HL-60 (cell line): Measurements from ENCODE around the gene LEMD2.

ENCODE experiments used
- CTCF ChIP-seq: IDR thresholded peaks from one replicate; pipeline ENCODE4 v1.5.1; 2011; ENCODE audit warnings: low read length, control low read depth, inconsistent platforms; ENCODE audit not compliant: insufficient read depth
- SPI1 ChIP-seq: IDR thresholded peaks from 2 replicates; pipeline ENCODE4 v1.6.1; 2012; ENCODE audit warnings: low read depth, mild to moderate bottlenecking, borderline replicate concordance

GRCh38 chr6:33830635-33831240, 41.8 kb upstream of the LEMD2 start:
- no peak for TF ChIP-seq CTCF
- TF ChIP-seq SPI1, result no peak
